Common myeloid progenitor, CD34-positive (primary cell): ENCODE measurements around the gene CD164.

Experiments
- CTCF ChIA-PET: fragments of 350-600 bp; sonication (Branson Sonifier 250); formaldehyde crosslinking; loops from one replicate; lab custom pipeline; 2021; ENCODE audit warnings: antibody characterized with exemption; lab: Charles Lee
- POLR2A ChIA-PET: fragments of 350-600 bp; sonication (Branson Sonifier 250); formaldehyde crosslinking; loops from one replicate; lab custom pipeline; 2021; ENCODE audit warnings: antibody characterized with exemption; lab: Charles Lee
- DNase-seq, 3 donors: peaks; one replicate each; pipeline versions ENCODE4 v3.0.0 to v3.0.0-alpha.2; 2013
- H3K27ac ChIP-seq, 2 experiments: 1 replicate in 1 of 2; 2 replicates in 1 of 2; pipeline ENCODE4 v1.7.0; 2013; ENCODE audit warnings: inconsistent platforms in 2 of 2, low read length in 2 of 2, mild to moderate bottlenecking in 2 of 2, low read depth in 1 of 2, moderate library complexity in 1 of 2; ENCODE audit not compliant: severe bottlenecking in 2 of 2, insufficient read depth in 1 of 2, poor library complexity in 1 of 2
- H3K27me3 ChIP-seq, 5 experiments: replicated peaks in 2 of 5; 1 replicate in 3 of 5; 2 replicates in 2 of 5; pipeline versions ENCODE4 v1.6.1 to v1.7.0; 2013; ENCODE audit warnings: low read length in 4 of 5, mild to moderate bottlenecking in 2 of 5, moderate library complexity in 2 of 5, inconsistent platforms in 1 of 5; ENCODE audit not compliant: insufficient read depth in 5 of 5, control insufficient read depth in 4 of 5
- H3K36me3 ChIP-seq, 4 experiments: 1 replicate in 2 of 4; 2 replicates in 2 of 4; pipeline versions ENCODE4 v1.6.1 to v1.7.0; 2013; ENCODE audit warnings: low read length in 3 of 4, control low read depth in 1 of 4, mild to moderate bottlenecking in 1 of 4; ENCODE audit not compliant: control insufficient read depth in 4 of 4, insufficient read depth in 4 of 4
- H3K4me1 ChIP-seq, 4 experiments: 1 replicate in 3 of 4; 2 replicates in 1 of 4; pipeline versions ENCODE4 v1.6.1 to v1.7.1; 2013; ENCODE audit warnings: low read length in 3 of 4, mild to moderate bottlenecking in 3 of 4, control low read depth in 1 of 4, inconsistent platforms in 1 of 4, moderate library complexity in 1 of 4; ENCODE audit not compliant: control insufficient read depth in 4 of 4, insufficient read depth in 4 of 4; ENCODE audit errors: control extremely low read depth in 1 of 4
- H3K4me3 ChIP-seq, 7 experiments: 1 replicate in 4 of 7; 2 replicates in 3 of 7; pipeline versions ENCODE4 v1.5.1 to v1.7.0; 2013; ENCODE audit warnings: mild to moderate bottlenecking in 7 of 7, low read length in 6 of 7, moderate library complexity in 6 of 7, inconsistent platforms in 2 of 7, low read depth in 2 of 7, control low read depth in 1 of 7; ENCODE audit not compliant: insufficient read depth in 4 of 7, control insufficient read depth in 1 of 7; ENCODE audit errors: extremely low read depth in 1 of 7
- H3K9me3 ChIP-seq, 5 experiments: 1 replicate in 4 of 5; 2 replicates in 1 of 5; pipeline versions ENCODE4 v1.6.1 to v1.7.1; 2013; ENCODE audit warnings: low read length in 4 of 5, mild to moderate bottlenecking in 2 of 5, inconsistent platforms in 1 of 5, low read depth in 1 of 5, moderate library complexity in 1 of 5; ENCODE audit not compliant: control insufficient read depth in 4 of 5, insufficient read depth in 2 of 5; ENCODE audit errors: control extremely low read depth in 1 of 5
- WGBS: methylation state at CpG from one replicate; pipeline ENCODE4 v1.1.5; 2013; ENCODE audit not compliant: insufficient coverage; 5-methylcytosine and 5-hydroxymethylcytosine counted together

The CD164 gene

GRCh38 chr6:109326351-109326750 is 55.9 kb downstream of the CD164 start:
- peaks cover 0 to 1% (median 0%) of the 10 kb centered on the region in 4 experiments for H3K36me3 ChIP-seq
- H3K27ac ChIP-seq, result no peak overlapping the region
- peaks cover 5 to 39% (median 18%) of the 10 kb centered on the region in 4 experiments for H3K4me1 ChIP-seq
- POLR2A ChIA-PET, result no interaction called here
- WGBS, result 100% methylated on average over 1 of the region's 7 CpGs
- no peak for DNase-seq
- H3K9me3 ChIP-seq, result no peaks in the 10 kb centered on the region
- no peaks in the 10 kb centered on the region for H3K27me3 ChIP-seq
- CTCF ChIA-PET, result interaction anchor here (2.0 kb wide), 1 partner anchor 12 kb away, joined by 7 read pairs; no protein-coding TSS in a partner anchor
- H3K4me3 ChIP-seq, result no peak overlapping the region

- Histone ChIP-seq H3K4me1 (peaks cover 5 to 43% (median 21%) of the 10 kb centered on the region in 4 experiments), H3K4me3 (no peak overlapping the region), H3K27me3 (no peaks in the 10 kb centered on the region), H3K27ac (no peak overlapping the region), H3K36me3 (no peaks in the 10 kb centered on the region), H3K9me3 (no peaks in the 10 kb centered on the region)
- CTCF ChIA-PET, result interaction anchor here (1.1 to 2.0 kb wide), 2 partner anchors 9 to 11 kb away, joined by 5 to 7 read pairs; no protein-coding TSS in a partner anchor
- DNase-seq, result no peak
- POLR2A ChIA-PET, result no interaction called here
- 91% methylated on average over 6 of the region's 8 CpGs for whole genome bisulfite sequencing
Measured at GRCh38 chr6:109325400-109325801, 56.9 kb downstream of the CD164 start.

GRCh38 chr6:109323241-109323640 is 59.0 kb downstream of the CD164 start:
- peak overlapping the region in 2 of 7 experiments; percentile 14 to 25 for H3K4me3 ChIP-seq
- WGBS, result no CpG with 5 or more reads among the region's 5 CpGs
- peaks cover 11 to 60% (median 33%) of the 10 kb centered on the region in 4 experiments for H3K4me1 ChIP-seq
- no peak overlapping the region for H3K27ac ChIP-seq
- no peaks in the 10 kb centered on the region for H3K27me3 ChIP-seq
- ChIA-PET CTCF (interaction anchor here (0.7 to 1.7 kb wide), 3 partner anchors 17 to 59 kb away, joined by 3 to 7 read pairs (median 3); partner anchors contain the start of gene CD164), POLR2A (interaction anchor here (0.7 kb wide), 1 partner anchor 26 kb away, joined by 3 read pairs; no protein-coding TSS in a partner anchor)
- H3K9me3 ChIP-seq, result no peaks in the 10 kb centered on the region
- no peak for DNase-seq
- H3K36me3 ChIP-seq, result no peaks in the 10 kb centered on the region

DNA sequence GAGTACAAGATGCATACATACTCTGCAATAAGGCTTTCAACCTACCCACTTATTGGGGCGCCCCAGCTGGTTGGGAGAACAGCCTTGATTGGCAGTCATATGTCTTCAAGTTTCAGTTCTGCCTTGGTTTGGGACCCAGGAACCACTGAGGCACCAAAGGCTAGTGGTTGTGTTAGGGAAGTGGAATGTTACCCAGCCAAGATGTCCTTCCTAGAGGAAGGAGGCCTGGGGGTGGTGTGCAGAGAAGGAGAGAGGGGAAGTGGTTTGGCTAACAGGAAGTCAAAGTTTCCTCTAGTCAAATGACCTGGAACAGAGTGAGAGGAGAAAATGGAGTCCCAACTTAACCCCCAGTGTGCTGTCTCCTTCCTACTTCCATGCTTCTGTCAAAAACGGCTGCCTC is 59.4 kb downstream of the CD164 start:
- DNase-seq, result peak; percentile 25 to 70 (median 52)
- Histone ChIP-seq H3K36me3 (no peaks in the 10 kb centered on the region), H3K27ac (no peak overlapping the region), H3K4me1 (peaks cover 11 to 63% (median 36%) of the 10 kb centered on the region in 4 experiments), H3K27me3 (no peaks in the 10 kb centered on the region), H3K4me3 (peak overlapping the region in 2 of 7 experiments; percentile 14 to 25), H3K9me3 (no peaks in the 10 kb centered on the region)
- ChIA-PET CTCF (interaction anchor here (1.0 to 1.7 kb wide), 2 partner anchors 17 to 60 kb away, joined by 3 to 7 read pairs; partner anchors contain the start of gene CD164), POLR2A (interaction anchor here (0.7 kb wide), 1 partner anchor 26 kb away, joined by 3 read pairs; no protein-coding TSS in a partner anchor)
- 0% methylated on average over 1 of the region's 2 CpGs for WGBS

GRCh38 chr6:109321752-109322151 is 60.5 kb downstream of the CD164 start:
- no peaks in the 10 kb centered on the region for H3K9me3 ChIP-seq
- no peak overlapping the region for H3K4me3 ChIP-seq
- no peaks in the 10 kb centered on the region for H3K27me3 ChIP-seq
- ChIA-PET POLR2A (no interaction called here), CTCF (no interaction called here)
- 94% methylated on average over 5 of the region's 8 CpGs for WGBS
- DNase-seq, result no peak
- peaks cover 11 to 67% (median 42%) of the 10 kb centered on the region in 4 experiments for H3K4me1 ChIP-seq
- no peak overlapping the region for H3K27ac ChIP-seq
- no peaks in the 10 kb centered on the region for H3K36me3 ChIP-seq

- Histone ChIP-seq H3K27me3 (no peaks in the 10 kb centered on the region), H3K27ac (no peak overlapping the region), H3K9me3 (no peaks in the 10 kb centered on the region), H3K36me3 (no peaks in the 10 kb centered on the region), H3K4me1 (peaks cover 16 to 66% (median 47%) of the 10 kb centered on the region in 4 experiments), H3K4me3 (no peak overlapping the region)
- POLR2A ChIA-PET, result no interaction called here
- CTCF ChIA-PET, result interaction anchor here (0.6 kb wide), 1 partner anchor 10 kb away, joined by 3 read pairs; no protein-coding TSS in a partner anchor
- no peak for DNase-seq
- 90% methylated on average over 1 of the region's 2 CpGs for WGBS
Measured at GRCh38 chr6:109320072-109320471, 62.2 kb downstream of the CD164 start.

GRCh38 chr6:109318328-109318876 is 63.9 kb downstream of the CD164 start:
- peak overlapping the region in 2 of 7 experiments; percentile 22 to 30 for H3K4me3 ChIP-seq
- 72% methylated on average over 10 of the region's 11 CpGs for WGBS
- no peaks in the 10 kb centered on the region for H3K27me3 ChIP-seq
- H3K27ac ChIP-seq, result no peak overlapping the region
- CTCF ChIA-PET, result interaction anchor here (1.0 to 2.1 kb wide), 3 partner anchors 12 to 65 kb away, joined by 4 read pairs; no protein-coding TSS in a partner anchor
- peaks cover 13 to 57% (median 40%) of the 10 kb centered on the region in 4 experiments for H3K4me1 ChIP-seq
- no peaks in the 10 kb centered on the region for H3K36me3 ChIP-seq
- no peaks in the 10 kb centered on the region for H3K9me3 ChIP-seq
- peak in 2 of 3 donors; percentile 66 to 78 for DNase-seq
- POLR2A ChIA-PET, result interaction anchor here (0.6 to 1.4 kb wide), 2 partner anchors 14 to 152 kb away, joined by 3 read pairs; no protein-coding TSS in a partner anchor
